A549 (cell line): ENCODE data around the gene BORA.

Source experiments
- TF ChIP-seq, protein P1 (sequence below): IDR thresholded peaks from 2 replicates; pipeline ENCODE4 v1.6.1; 2012; ENCODE audit warnings: low read depth, borderline replicate concordance
- TF ChIP-seq, protein P2 (sequence below): fragments of >200 bp; sonication (Bioruptor Twin); formaldehyde crosslinking; IDR thresholded peaks from 3 replicates; pipeline ENCODE4 v1.5.1; 2016

GRCh38 chr13:72680353-72680752, 47.4 kb upstream of the BORA start:
- TF ChIP-seq, protein P1, sequence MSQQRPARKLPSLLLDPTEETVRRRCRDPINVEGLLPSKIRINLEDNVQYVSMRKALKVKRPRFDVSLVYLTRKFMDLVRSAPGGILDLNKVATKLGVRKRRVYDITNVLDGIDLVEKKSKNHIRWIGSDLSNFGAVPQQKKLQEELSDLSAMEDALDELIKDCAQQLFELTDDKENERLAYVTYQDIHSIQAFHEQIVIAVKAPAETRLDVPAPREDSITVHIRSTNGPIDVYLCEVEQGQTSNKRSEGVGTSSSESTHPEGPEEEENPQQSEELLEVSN, result no peak
- TF ChIP-seq, protein P2, sequence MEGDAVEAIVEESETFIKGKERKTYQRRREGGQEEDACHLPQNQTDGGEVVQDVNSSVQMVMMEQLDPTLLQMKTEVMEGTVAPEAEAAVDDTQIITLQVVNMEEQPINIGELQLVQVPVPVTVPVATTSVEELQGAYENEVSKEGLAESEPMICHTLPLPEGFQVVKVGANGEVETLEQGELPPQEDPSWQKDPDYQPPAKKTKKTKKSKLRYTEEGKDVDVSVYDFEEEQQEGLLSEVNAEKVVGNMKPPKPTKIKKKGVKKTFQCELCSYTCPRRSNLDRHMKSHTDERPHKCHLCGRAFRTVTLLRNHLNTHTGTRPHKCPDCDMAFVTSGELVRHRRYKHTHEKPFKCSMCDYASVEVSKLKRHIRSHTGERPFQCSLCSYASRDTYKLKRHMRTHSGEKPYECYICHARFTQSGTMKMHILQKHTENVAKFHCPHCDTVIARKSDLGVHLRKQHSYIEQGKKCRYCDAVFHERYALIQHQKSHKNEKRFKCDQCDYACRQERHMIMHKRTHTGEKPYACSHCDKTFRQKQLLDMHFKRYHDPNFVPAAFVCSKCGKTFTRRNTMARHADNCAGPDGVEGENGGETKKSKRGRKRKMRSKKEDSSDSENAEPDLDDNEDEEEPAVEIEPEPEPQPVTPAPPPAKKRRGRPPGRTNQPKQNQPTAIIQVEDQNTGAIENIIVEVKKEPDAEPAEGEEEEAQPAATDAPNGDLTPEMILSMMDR, result no peak
